HCT116 (cell line): ENCODE measurements around the gene LTC4S.

Source experiments
- CTCF ChIP-seq, 3 experiments: fragments of 200-600 bp in 1 of 3; sonication (generic) in 1 of 3; IDR thresholded peaks in 2 of 3; conservative IDR thresholded peaks in 1 of 3; 2 replicates each; pipeline ENCODE4 v1.5.1; 2012 to 2017; ENCODE audit warnings: low read depth in 2 of 3, low read length in 2 of 3, antibody characterized with exemption in 1 of 3, borderline replicate concordance in 1 of 3, control low read depth in 1 of 3, mild to moderate bottlenecking in 1 of 3, mixed read lengths in 1 of 3, mixed run types in 1 of 3, moderate library complexity in 1 of 3; ENCODE audit not compliant: insufficient read depth in 1 of 3
- EGR1 ChIP-seq: IDR thresholded peaks from 2 replicates; pipeline ENCODE4 v1.6.1; 2012; ENCODE audit warnings: low read depth
- EZH2 ChIP-seq: fragments of 200-600 bp; sonication (generic); IDR thresholded peaks from 2 replicates; pipeline ENCODE4 v1.6.1; 2017; ENCODE audit warnings: antibody characterized with exemption, mixed run types
- POLR2A ChIP-seq: IDR thresholded peaks from 2 replicates; pipeline ENCODE4 v1.7.0; 2011; ENCODE audit warnings: borderline replicate concordance; ENCODE audit not compliant: insufficient read depth, insufficient read length; ENCODE audit errors: extremely low read depth
- RAD21 ChIP-seq: IDR thresholded peaks from 2 replicates; pipeline ENCODE4 v1.6.1; 2012; ENCODE audit warnings: low read depth, mild to moderate bottlenecking
- SIN3A ChIP-seq: IDR thresholded peaks from 2 replicates; pipeline ENCODE4 v1.6.1; 2012; ENCODE audit warnings: low read depth
- TF ChIP-seq, protein P1 (sequence below): IDR thresholded peaks from 2 replicates; pipeline ENCODE4 v1.6.1; 2012
- TF ChIP-seq, protein P2 (sequence below): IDR thresholded peaks from 2 replicates; pipeline ENCODE4 v1.6.1; 2012; ENCODE audit warnings: low read depth

DNA sequence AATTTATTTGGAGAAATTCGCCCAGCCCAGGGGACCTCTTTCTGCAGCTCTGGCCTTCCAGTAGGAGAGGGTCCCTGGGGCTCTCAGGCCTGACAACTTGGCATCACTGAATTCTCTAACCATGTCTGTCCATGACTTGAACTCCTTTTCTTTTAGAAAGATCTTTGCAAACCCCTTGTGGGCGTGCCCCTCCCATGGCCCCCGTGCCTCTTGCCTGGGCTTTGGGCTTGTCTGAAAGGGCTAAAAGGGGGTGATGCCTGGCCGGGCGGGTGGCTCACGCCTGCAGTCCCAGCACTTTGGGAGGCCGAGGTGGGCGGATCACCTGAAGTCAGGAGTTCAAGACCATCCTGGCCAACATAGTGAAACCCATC lies 23.7 kb downstream of the LTC4S start:
- TF ChIP-seq POLR2A (no peak), RAD21 (no peak), CTCF (IDR thresholded peaks at IDR 0.05 in 2 of 3, conservative IDR thresholded peaks at IDR 0.05 in 1 of 3; ENCODE audit: borderline replicate concordance in 1 of 3, insufficient read depth in 1 of 3, low read depth in 2 of 3, low read length in 2 of 3) (no peak), SIN3A (no peak), EGR1 (no peak), EZH2 (no peak)
- TF ChIP-seq, protein P1, sequence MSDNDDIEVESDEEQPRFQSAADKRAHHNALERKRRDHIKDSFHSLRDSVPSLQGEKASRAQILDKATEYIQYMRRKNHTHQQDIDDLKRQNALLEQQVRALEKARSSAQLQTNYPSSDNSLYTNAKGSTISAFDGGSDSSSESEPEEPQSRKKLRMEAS, result no peak
- TF ChIP-seq, protein P2, sequence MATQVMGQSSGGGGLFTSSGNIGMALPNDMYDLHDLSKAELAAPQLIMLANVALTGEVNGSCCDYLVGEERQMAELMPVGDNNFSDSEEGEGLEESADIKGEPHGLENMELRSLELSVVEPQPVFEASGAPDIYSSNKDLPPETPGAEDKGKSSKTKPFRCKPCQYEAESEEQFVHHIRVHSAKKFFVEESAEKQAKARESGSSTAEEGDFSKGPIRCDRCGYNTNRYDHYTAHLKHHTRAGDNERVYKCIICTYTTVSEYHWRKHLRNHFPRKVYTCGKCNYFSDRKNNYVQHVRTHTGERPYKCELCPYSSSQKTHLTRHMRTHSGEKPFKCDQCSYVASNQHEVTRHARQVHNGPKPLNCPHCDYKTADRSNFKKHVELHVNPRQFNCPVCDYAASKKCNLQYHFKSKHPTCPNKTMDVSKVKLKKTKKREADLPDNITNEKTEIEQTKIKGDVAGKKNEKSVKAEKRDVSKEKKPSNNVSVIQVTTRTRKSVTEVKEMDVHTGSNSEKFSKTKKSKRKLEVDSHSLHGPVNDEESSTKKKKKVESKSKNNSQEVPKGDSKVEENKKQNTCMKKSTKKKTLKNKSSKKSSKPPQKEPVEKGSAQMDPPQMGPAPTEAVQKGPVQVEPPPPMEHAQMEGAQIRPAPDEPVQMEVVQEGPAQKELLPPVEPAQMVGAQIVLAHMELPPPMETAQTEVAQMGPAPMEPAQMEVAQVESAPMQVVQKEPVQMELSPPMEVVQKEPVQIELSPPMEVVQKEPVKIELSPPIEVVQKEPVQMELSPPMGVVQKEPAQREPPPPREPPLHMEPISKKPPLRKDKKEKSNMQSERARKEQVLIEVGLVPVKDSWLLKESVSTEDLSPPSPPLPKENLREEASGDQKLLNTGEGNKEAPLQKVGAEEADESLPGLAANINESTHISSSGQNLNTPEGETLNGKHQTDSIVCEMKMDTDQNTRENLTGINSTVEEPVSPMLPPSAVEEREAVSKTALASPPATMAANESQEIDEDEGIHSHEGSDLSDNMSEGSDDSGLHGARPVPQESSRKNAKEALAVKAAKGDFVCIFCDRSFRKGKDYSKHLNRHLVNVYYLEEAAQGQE, result no peak
